GM18870 (cell line): ENCODE data around the gene MAP3K12.
"Not testable (repeated sequence)": the region's sequence is repeated elsewhere in the genome, so short reads cannot be mapped to it uniquely, and the experiment has no call there.

ENCODE experiments used
- ATAC-seq: cut with Tn5 transposase; IDR thresholded peaks from one replicate; pipeline ENCODE4 v1.9.1; 2021; ENCODE audit warnings: moderate library complexity; ENCODE audit not compliant: unreplicated experiment

The MAP3K12 gene

GRCh38 chr12:53499266-53500141, at the start of gene MAP3K12:
MAP3K12 (minus strand) TSS chr12:53499458; CDS start chr12:53487391, 12,067 bp downstream.
- ATAC-seq, result no peak

DNA sequence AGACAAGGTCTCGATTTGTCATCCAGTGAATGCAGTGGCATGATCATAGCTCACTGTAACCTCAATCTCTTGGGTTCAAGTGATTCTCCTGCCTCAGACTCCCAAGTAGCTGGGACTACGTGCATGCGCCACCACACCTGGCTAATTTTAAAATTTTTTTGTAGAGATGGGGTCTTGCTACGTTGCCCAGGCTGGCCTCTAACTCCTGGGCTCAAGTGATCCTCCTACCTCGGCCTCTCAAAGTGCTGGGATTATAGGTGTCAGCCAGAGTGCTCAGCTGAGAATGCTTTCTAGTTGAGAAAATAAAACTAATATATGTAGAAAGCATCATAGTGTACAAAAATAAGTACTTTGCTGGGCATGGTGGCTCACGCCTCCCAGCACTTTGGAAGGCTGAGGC, 49.1 kb upstream of the MAP3K12 start:
- ATAC-seq, result not testable (repeated sequence)

- ATAC-seq, result no peak
These were observed 44.3 kb upstream of the MAP3K12 start for GRCh38 chr12:53543539-53543938.

DNA sequence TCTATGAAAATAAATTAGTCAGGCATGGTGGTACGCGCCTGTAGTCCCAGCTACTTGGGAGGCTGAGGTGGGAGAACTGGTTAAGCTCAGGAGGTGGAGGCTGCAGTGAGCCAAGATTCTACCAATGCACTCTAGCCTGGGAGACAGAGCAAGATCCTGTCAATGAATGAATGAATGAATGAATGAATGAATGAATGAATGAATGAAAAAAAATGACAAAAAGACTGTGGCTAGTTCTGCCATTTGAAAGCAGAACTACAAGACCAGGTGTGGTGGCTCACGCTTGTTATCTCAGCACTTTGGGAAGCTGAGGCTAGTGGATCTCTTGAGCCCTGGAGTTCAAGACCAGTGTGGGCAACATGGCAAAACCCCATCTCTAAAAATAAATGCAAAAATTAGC, 40.3 kb upstream of the MAP3K12 start:
- ATAC-seq, result no peak

GRCh38 chr12:53538209-53538689, 39.0 kb upstream of the MAP3K12 start:
- ATAC-seq, result no peak

- ATAC-seq, result no peak
These were observed 37.7 kb upstream of the MAP3K12 start for GRCh38 chr12:53536962-53537361.

DNA sequence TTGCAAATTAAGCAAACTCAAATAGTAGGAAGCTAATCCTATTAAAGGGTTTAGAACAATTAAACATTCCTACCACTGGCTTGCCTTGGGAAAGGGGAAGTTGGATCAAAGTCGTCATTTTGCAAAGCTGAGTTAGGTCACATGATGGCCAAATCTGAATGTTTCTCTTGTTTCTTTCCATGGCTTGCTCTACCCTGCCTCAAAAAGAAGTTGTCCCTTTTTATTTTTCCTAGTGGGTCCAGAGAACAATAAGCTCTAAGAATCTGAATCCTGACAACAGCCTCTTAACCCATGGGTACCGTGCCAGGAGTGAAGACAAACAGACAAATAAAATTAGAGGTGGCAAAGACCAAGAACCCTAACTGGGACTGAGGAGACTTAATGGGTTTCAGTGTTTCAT, 34.2 kb upstream of the MAP3K12 start:
- ATAC-seq, result no peak

GRCh38 chr12:53532524-53533445, 33.5 kb upstream of the MAP3K12 start:
- ATAC-seq, result no peak

DNA sequence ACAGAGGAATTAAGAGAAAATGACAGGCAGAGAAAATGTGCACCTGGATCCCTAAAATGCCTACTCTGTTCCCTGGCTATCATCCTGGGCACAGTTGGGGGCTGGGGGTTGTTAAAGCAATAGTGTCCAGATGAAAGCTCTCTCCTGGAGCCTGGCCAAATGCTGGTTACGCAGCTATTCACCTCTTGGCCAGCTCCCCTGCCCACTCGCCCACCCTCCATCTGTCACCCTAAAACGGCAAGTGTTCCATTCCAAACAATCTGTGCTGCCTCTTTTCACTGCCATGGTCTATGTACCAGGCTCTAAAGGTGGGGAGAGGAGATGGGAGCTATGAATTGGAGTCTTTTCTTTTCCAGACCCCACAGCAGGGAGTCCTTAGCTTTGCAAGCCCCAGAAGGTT, 32.8 kb upstream of the MAP3K12 start:
- no peak for ATAC-seq

- ATAC-seq, result no peak
These were observed 31.7 kb upstream of the MAP3K12 start for GRCh38 chr12:53530920-53531319.

- no peak for ATAC-seq
These were observed 30.8 kb upstream of the MAP3K12 start for GRCh38 chr12:53530061-53530460.

GRCh38 chr12:53524476-53524875, 25.2 kb upstream of the MAP3K12 start:
- no peak for ATAC-seq

- ATAC-seq, result no peak
These were observed 23.9 kb upstream of the MAP3K12 start for GRCh38 chr12:53523131-53523530.

DNA sequence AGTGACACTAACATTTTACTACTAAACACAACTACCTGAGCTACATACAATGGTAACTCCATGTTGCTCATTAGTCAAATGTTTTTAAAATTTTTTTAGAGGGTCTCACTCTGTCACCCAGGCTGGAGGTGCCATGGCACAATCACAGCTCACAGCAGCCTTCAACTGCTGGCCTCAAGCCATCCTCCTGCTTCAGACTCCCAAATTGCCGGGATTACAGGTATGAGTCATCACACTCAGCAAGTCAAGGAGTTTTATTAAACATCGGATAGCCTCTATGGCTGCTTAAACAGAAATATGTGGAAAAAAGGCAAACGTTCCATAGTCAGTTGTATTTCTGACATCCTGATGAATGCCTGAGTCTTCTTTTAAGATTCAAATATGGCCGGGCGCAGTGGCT, 19.1 kb upstream of the MAP3K12 start:
- no peak for ATAC-seq

- no peak for ATAC-seq
These were observed 17.6 kb upstream of the MAP3K12 start for GRCh38 chr12:53516758-53517455.

GRCh38 chr12:53515291-53515680, 16.0 kb upstream of the MAP3K12 start:
- ATAC-seq, result no peak

- ATAC-seq, result no peak
These were observed 15.5 kb upstream of the MAP3K12 start for GRCh38 chr12:53514628-53515290.

GRCh38 chr12:53513712-53514410, 14.6 kb upstream of the MAP3K12 start:
- no peak for ATAC-seq

DNA sequence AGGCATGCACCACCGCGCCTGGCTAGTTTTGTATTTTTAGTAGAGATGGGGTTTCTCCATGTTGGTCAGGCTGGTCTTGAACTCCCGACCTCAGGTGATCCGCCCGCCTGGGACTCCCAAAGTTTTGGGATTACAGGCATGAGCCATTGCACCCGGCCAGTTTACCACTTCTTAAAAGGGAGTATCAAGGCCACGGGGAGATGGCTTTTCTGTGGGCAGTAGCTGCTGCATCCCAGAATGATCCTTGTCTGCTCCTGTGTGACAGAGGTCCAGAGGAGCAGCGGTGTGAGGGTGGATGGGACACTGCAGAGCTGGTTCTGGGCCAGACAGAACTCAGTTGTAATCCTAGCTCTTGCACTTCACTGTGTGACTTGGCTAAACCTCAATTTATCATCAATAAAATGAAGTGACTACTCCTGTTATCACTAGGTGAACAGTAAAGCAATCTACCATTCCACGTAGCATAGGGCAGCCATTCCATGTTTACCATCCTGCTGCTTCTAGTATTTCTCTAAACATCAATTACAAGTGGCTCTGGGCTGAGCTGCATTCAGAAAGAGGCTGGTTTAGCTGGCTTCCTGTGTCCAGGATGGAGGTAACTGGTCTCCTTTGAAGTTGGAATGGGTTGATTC, 11.0 kb upstream of the MAP3K12 start:
- no peak for ATAC-seq
